ENCODE measurements around the gene ADCK2.

GRCh38 chr7:140724706-140725105, 52.0 kb downstream of the ADCK2 start:
- no peak for TF ChIP-seq POLR2A (IDR thresholded peaks at IDR 0.05)
- TF ChIP-seq CTCF (IDR thresholded peaks at IDR 0.05): no peak
